ENCODE results near the gene PLXNA1. TPM values are rescaled to one million over a fixed set of nuclear protein-coding genes. Genes with fewer than 3 reads are reported as not detected.

Gene PLXNA1
- total and polyA plus RNA-seq, 8 donors: 6.4 to 20.0 (median 8.5) TPM

- ATAC-seq: no peak
- H3K27me3 ChIP-seq: no peaks in the 10 kb centered on the region
- H3K9me3 ChIP-seq: no peaks in the 10 kb centered on the region
- no peak for DNase-seq
- no peaks in the 10 kb centered on the region for H3K4me1 ChIP-seq
- no peak overlapping the region for H3K4me3 ChIP-seq
- intact Hi-C loops (cut with DNase I): no loop called here
- WGBS, 2 donors: 94 to 97% methylated on average over 47 to 50 of the region's 50 CpGs
- FAIRE-seq: no peak
- H3K27ac ChIP-seq: no peak overlapping the region
- peaks cover 0 to 32% (median 13%) of the 10 kb centered on the region in 3 donors for H3K36me3 ChIP-seq
- no peak for TF ChIP-seq CTCF (IDR thresholded peaks at IDR 0.05)
Measured at GRCh38 chr3:127013758-127014535, 31.0 kb downstream of the PLXNA1 start.

- intact Hi-C loops (cut with DNase I): no loop called here
- ATAC-seq (no peak), DNase-seq (no peak), FAIRE-seq (no peak)
- no peak overlapping the region for H3K4me3 ChIP-seq
- H3K27ac ChIP-seq: no peak overlapping the region
- no peaks in the 10 kb centered on the region for H3K9me3 ChIP-seq
- no peaks in the 10 kb centered on the region for H3K4me1 ChIP-seq
- no peaks in the 10 kb centered on the region for H3K27me3 ChIP-seq
- peaks cover 0 to 34% (median 13%) of the 10 kb centered on the region in 3 donors for H3K36me3 ChIP-seq
- 94% methylated on average over 35 of the region's 35 CpGs for WGBS, 2 donors
- TF ChIP-seq CTCF (IDR thresholded peaks at IDR 0.05): no peak
Measured at GRCh38 chr3:127014536-127015281, 31.8 kb downstream of the PLXNA1 start.

DNA sequence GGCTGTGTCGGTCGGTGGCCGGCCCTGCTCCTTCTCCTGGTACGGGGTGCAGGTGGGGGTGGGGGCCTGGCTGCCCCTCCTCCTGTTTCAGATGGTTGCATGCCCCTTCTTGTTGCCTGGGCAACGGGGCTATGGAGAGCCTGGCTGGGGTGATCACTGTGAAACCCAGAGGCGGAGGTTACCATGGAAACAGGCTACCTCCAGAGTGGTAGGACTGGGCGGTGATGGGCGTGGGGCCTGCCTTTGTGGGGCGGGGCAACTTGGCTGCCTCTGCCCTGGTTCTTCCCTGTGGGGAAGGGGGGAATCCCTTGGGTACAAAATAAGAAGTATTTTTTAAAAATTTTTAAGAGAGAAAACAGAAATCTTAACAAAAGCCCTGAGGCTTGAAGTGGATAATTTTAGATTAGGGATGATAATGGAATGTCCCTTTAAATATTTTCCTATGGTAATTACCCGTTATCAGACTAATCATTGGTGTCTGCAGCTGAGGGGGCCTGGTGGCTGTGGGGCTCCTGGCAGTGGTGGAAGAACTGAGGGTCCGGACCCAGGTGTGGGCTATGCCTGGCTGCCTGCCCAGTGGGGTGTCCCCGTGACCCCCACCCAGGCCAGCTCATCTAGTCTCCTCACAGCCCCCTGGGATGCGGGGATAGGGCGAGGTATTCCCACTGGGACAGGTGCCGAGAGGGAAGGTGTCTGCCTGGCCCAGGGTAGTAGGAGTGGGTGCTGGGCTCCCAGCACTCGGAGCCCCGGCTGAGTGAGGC, 32.5 kb downstream of the PLXNA1 start:
- ATAC-seq (no peak), FAIRE-seq (no peak), DNase-seq (no peak)
- Histone ChIP-seq H3K4me1 (no peaks in the 10 kb centered on the region), H3K27ac (no peak overlapping the region), H3K4me3 (no peak overlapping the region), H3K36me3 (peaks cover 0 to 40% (median 13%) of the 10 kb centered on the region in 3 donors), H3K27me3 (no peaks in the 10 kb centered on the region), H3K9me3 (no peaks in the 10 kb centered on the region)
- intact Hi-C loops (cut with DNase I): no loop called here
- TF ChIP-seq CTCF (IDR thresholded peaks at IDR 0.05): no peak
- 92% methylated on average over 16 to 17 of the region's 17 CpGs for WGBS, 2 donors

GRCh38 chr3:127016043-127016343, 33.1 kb downstream of the PLXNA1 start:
- FAIRE-seq: no peak
- no peak overlapping the region for H3K4me3 ChIP-seq
- no peak overlapping the region for H3K27ac ChIP-seq
- 92 to 93% methylated on average over 10 of the region's 10 CpGs for WGBS, 2 donors
- H3K9me3 ChIP-seq: no peaks in the 10 kb centered on the region
- no peak for TF ChIP-seq CTCF (IDR thresholded peaks at IDR 0.05)
- H3K4me1 ChIP-seq: no peaks in the 10 kb centered on the region
- no peak for DNase-seq
- intact Hi-C loops (cut with DNase I): no loop called here
- peaks cover 0 to 45% (median 13%) of the 10 kb centered on the region in 3 donors for H3K36me3 ChIP-seq
- H3K27me3 ChIP-seq: no peaks in the 10 kb centered on the region
- no peak for ATAC-seq
